ENCODE data around the gene TUBA4B. TPM values are rescaled to one million over a fixed set of nuclear protein-coding genes. Genes with fewer than 3 reads are reported as not detected.

The TUBA4B gene
- total RNA-seq = under 0.01 TPM in 1 of 2 replicates, not detected in the other

DNA sequence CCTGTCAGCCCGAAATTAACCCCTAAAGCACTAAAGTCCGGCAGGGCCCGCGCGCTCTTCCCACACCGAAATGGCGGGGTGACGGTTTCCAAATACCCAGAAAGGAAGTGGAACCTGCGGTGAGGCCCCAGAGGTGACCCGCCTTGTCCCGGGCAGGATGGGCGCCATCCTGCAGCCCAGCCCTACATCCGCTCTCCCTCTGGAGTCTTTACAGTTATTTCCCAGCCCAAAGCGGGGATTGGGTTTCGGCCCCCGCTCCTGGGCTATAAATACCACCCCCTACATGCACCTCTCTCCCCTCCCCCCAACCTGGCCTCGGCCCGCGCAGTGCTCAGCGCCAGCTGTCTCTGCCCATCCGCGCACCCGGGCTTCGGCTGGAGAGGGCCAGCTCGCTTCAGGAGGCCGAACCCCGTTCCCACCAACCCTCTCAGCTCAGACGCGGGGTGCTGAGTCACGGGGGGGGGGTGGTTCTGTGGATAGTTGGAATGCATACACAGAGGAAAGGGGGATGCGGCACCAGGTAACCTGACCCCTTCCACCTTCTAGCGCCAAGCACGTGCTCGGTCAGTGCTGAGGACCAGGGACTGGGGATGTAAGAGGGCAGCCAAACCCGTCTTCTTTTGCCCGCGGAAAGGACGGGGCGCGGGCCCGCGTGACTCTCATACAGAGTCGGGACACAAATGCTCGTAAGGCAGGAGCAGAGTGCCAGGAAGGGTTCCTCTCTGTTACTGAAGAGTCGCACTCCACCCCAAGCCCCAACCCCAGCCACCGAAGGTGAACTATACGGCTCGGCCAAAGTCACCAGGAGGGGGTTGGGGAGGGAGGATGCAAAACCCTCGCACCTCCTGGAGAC lies at the start of gene TUBA4B:
Gene TUBA4B (plus strand): TSS at position 344 of the 853 bp plus-strand sequence. CDS start 165 bp downstream, at position 509.

GRCh38 chr2:219206328-219207133 lies 46.5 kb upstream of the TUBA4B start, which contains the start of gene ZFAND2B:
ZFAND2B (plus strand) TSS chr2:219206782; CDS start chr2:219206988, 206 bp downstream.

GRCh38 chr2:219218732-219219701 lies 34.0 kb upstream of the TUBA4B start, which contains the start of gene ABCB6:
ABCB6 (minus strand) TSS chr2:219218958; CDS start chr2:219218673, 285 bp downstream.

GRCh38 chr2:219229305-219230058 lies 23.6 kb upstream of the TUBA4B start, which contains the start of the genes ANKZF1 and ATG9A:
ANKZF1 (plus strand) TSS chr2:219229806; CDS start chr2:219230258, 452 bp downstream.
ATG9A (minus strand) TSS chr2:219229636; CDS start chr2:219228024, 1,612 bp downstream.

DNA sequence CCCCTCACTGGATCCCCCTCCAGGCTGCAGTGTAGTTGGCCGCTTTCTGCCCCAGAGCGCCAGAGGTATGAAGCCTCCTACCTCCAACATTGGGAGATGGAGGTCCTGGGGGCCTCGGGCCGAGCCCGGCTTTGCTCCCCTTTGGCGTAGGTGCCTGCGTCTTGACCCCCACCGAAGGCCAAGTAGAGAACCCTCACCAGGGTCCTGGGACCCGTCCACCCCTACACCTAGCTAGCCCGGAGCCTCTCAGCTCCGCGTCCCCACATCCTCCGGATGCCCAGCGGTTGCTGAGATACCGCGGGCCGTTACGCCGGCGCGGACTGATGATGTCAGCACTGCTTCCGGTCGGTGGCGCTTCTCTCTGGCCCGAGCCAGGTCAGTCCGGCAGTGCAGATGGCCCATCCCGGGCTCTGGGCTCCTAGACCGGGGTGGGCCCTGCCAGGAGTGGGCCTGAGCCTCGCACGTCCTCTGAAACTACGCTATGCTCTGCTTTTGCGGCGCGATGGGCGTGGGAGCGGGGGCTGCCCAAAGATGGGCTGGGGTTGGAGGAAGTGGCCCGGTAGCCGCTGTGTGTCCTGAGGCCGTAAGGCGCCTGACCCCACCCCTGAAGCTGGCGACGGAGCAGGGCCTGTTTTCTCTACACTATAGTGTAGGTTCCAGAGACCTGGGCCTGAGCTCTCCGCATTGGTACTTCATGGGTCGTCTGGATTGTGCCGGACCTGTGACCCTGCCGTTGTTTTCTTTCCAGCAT lies 7.7 kb upstream of the TUBA4B start, which contains the start of the genes GLB1L and STK16:
Gene GLB1L (minus strand): TSS at position 297 of the 751 bp plus-strand sequence. CDS start 1,871 bp downstream, outside the sequence.
Gene STK16 (plus strand): TSS at position 332 of the 751 bp plus-strand sequence. CDS start 521 bp downstream, outside the sequence.

DNA sequence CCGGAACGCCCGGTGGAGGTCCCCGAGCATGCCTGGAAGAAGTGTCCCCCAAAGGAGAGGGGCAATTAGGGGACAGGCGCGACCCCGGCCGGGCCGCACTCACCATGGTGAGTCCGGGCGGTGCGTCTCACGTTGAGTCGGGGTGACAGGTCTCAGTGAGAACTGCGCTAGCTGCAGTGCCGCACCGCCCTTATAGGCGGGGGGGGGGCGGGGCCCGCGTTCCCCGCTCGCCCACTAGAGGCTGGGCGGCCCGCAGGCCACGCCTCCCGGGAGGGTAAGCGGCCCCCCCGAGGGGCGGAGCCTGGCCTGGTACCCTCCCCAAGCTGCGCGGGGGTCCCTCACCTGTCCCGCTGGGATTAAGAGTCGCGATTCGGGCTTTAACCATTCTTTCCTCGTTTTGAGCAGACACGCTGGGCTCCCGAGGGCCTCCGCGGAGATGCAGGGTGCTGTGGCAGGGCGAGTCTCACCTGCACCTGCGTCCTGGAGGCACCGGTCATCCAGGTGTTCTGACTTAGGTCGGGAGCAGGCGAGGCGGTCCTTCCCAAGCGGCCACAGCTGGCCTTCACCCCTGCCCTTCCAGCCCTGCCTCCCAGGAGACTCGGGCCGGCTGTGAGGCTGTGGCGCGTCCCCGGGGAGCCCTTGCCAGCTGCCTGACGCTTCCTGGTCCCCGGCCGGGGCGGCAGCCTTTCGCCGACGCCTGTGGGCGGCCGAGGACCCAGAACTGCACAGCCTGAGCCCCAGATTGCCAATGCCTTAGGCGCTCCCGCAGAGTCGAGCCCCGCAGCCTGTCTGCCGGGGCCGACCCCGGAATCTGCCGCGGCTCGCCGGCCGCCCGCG lies 928 bp downstream of the TUBA4B start, which contains the start of gene TUBA4A:
Gene TUBA4A (minus strand): TSS at position 166 of the 837 bp plus-strand sequence. CDS start 60 bp downstream, at position 106.

GRCh38 chr2:219279151-219279915 lies 26.3 kb downstream of the TUBA4B start, which contains the start of gene DNAJB2:
DNAJB2 (plus strand) TSS chr2:219279366; CDS start chr2:219279834, 468 bp downstream.

DNA sequence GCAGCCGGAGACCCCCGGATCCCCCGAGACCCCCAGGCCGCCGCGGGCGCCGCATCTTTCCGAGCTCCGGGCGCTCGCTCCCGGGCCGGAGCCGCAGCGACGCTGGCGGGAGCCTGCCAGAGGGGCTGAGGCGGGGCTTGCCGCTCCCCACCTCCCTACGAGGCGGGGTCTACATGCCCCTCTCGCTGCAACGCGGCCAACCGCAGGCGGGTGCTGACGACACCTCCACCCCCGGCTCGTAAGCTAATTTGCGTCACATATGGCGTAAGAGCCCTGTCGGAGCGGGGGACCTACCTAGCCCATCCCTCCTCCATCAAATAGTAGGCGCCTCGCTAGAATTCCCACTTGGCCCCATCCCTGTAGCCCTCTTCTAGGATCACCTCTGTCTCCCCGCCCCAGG lies 56.2 kb downstream of the TUBA4B start, which contains the start of gene PTPRN:
Gene PTPRN (minus strand): TSS at position 124 of the 400 bp plus-strand sequence. CDS start 69 bp downstream, at position 55.

Other genes with a start within 250 kb of the TUBA4B start
- under 0.01 TPM in 1 of 2 replicates, not detected in the other for gene CFAP65, start 211.7 kb upstream of the TUBA4B start, total RNA-seq
- under 0.01 TPM in 1 of 2 replicates, not detected in the other for gene IHH, start 192.3 kb upstream of the TUBA4B start, total RNA-seq
- 14.2 and 17.5 TPM in 2 replicates for gene NHEJ1, start 92.4 kb upstream of the TUBA4B start, total RNA-seq
- gene SLC23A3, start 83.2 kb upstream of the TUBA4B start, total RNA-seq = 0.63 and 2.5 TPM in 2 replicates
- gene CNPPD1, start 76.3 kb upstream of the TUBA4B start, total RNA-seq = 24.7 and 27.0 TPM in 2 replicates
- 69.0 and 78.2 TPM in 2 replicates for gene RETREG2, start 75.0 kb upstream of the TUBA4B start, total RNA-seq
- 22.2 and 26.7 TPM in 2 replicates for gene ZFAND2B, start 46.5 kb upstream of the TUBA4B start, total RNA-seq
- gene ABCB6, start 34.3 kb upstream of the TUBA4B start, total RNA-seq = 26.8 and 61.6 TPM in 2 replicates
- 24.3 and 26.4 TPM in 2 replicates for gene ATG9A, start 23.6 kb upstream of the TUBA4B start, total RNA-seq
- gene ANKZF1, start 23.4 kb upstream of the TUBA4B start, total RNA-seq = 18.0 and 20.5 TPM in 2 replicates
- gene GLB1L, start 7.8 kb upstream of the TUBA4B start, total RNA-seq = 11.6 and 18.6 TPM in 2 replicates
- gene STK16, start 7.8 kb upstream of the TUBA4B start, total RNA-seq = 27.7 and 47.0 TPM in 2 replicates
- gene TUBA4A, start 675 bp downstream of the TUBA4B start, total RNA-seq = 9.4 and 17.8 TPM in 2 replicates
- gene DNAJB2, start 26.1 kb downstream of the TUBA4B start, total RNA-seq = 53.9 and 109 TPM in 2 replicates
- 7.2 and 12.6 TPM in 2 replicates for gene PTPRN, start 56.2 kb downstream of the TUBA4B start, total RNA-seq
- gene RESP18, start 79.5 kb downstream of the TUBA4B start, total RNA-seq = not detected in 2 replicates
- 78.2 and 137 TPM in 2 replicates for gene DNPEP, start 134.7 kb downstream of the TUBA4B start, total RNA-seq
- gene DES, start 165.1 kb downstream of the TUBA4B start, total RNA-seq = 2.4 and 2.7 TPM in 2 replicates
- 7.8 and 9.1 TPM in 2 replicates for gene SPEG, start 181.6 kb downstream of the TUBA4B start, total RNA-seq
- gene GMPPA, start 245.6 kb downstream of the TUBA4B start, total RNA-seq = 57.7 and 58.9 TPM in 2 replicates